Left colon (tissue), 2 donors: ENCODE results near the gene HPS4. TPM values are rescaled to one million over a fixed set of nuclear protein-coding genes. Genes with fewer than 3 reads are reported as not detected.

Experiments
- total RNA-seq, 2 donors: library from RNA; stranded (reverse); fragmentation: NEBNext Ultra II Directional; extraction: Animal tissue kit (Norgen Biotek cat#: 25700); gene quantifications; one replicate each; pipeline ENCODE4 v1.2.1, GENCODE V29; 2021
- donor health status: DM: no; HTN: no; CAD: no.
- donor health status: DM: yes; HTN: yes; CAD: no.

HPS4 gene
- total RNA-seq, 2 donors from 2014 or later, result 21.9 to 26.9 TPM

Other genes starting within 250 kb of the HPS4 start
- gene ASPHD2, start 54.5 kb downstream of the HPS4 start, total RNA-seq, result 1 to 10 TPM; 7.0 to 7.1 TPM
- gene SRRD, start 94 bp upstream of the HPS4 start, total RNA-seq, result 10 to 100 TPM; 12.5 to 12.8 TPM
- 10 to 100 TPM; 27.9 to 30.7 TPM for gene TFIP11, start 28.7 kb upstream of the HPS4 start, total RNA-seq
- 10 to 100 TPM; 15.5 to 15.7 TPM for gene TPST2, start 106.3 kb upstream of the HPS4 start, total RNA-seq
- under 1 TPM in 1 of 2 donors, not detected in 1; 0.36 TPM for gene CRYBB1, start 134.2 kb upstream of the HPS4 start, total RNA-seq
- not detected for gene CRYBA4, start 138.2 kb upstream of the HPS4 start, total RNA-seq
- gene MIAT, start 173.8 kb upstream of the HPS4 start, total RNA-seq, result 1 to 10 TPM; 2.2 to 2.9 TPM